ENCODE measurements around the gene CILP. TPM values are rescaled to one million over a fixed set of nuclear protein-coding genes. Genes with fewer than 3 reads are reported as not detected.
A peak's percentile ranks its signal among the peaks of the same experiment; 100 is the strongest.

The CILP gene
- total RNA-seq, 1 experiment from 2014 or later = 0.08 TPM

DNA sequence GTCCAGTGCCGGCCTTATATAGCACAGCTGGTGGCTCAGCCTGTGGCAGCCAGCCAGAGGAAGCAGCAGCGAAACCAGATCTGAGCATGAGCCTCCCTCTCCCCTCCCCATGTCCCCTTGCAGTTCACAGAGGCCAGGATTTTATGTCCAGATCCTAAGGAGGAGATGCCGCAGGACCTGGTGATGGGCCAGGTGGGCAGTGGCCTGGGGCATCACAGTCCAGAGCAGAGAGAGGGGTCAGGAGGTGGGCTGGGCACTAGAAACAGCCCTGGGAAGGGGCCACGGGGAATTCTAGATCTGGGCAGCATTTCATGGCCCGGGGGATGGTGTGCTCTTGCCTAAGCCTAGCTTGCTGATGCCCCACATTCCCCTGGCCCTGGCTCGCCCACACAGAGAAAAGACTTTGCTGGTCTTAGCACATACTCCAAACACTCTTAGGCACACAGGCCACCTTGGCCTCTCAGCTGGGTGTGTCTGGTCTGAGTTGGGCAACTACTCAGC, 259 bp upstream of the CILP start:
- intact Hi-C loops (cut with micrococcal nuclease; ENCODE audit: unreplicated experiment) (no loop called here), in situ Hi-C loops (cut with HindIII; ENCODE audit: low pct_unique_long_range_greater_than_20kb, low sequenced_read_pairs) (no loop called here)
- Histone ChIP-seq H3K36me3 (ENCODE audit: control insufficient read depth, insufficient read depth, low read length) (no peaks in the 10 kb centered on the region), H3K4me1 (ENCODE audit: control insufficient read depth, insufficient read depth, low read length) (no peaks in the 10 kb centered on the region), H3K27me3 (ENCODE audit: control insufficient read depth, insufficient read depth, low read length) (no peaks in the 10 kb centered on the region), H3K27ac (ENCODE audit: low read length) (no peak overlapping the region), H3K9me3 (ENCODE audit: control insufficient read depth, insufficient read depth, low read depth, low read length) (no peaks in the 10 kb centered on the region), H3K4me3 (ENCODE audit: low read depth in 2 of 2, low read length in 2 of 2) (no peak overlapping the region)
- POLR2A ChIA-PET = no interaction called here
- DNase-seq (ENCODE audit: low read depth, low spot score) (no peak), ATAC-seq (0 out of 2 replicates have a peak, but pooled peaks have one; percentile 8)
- BruUV-seq (replicated peaks) = no TSS peak
- TF ChIP-seq TCF7L2 (IDR thresholded peaks at IDR 0.05; ENCODE audit: low read depth, low read length) = no peak
- TF ChIP-seq, protein P1, sequence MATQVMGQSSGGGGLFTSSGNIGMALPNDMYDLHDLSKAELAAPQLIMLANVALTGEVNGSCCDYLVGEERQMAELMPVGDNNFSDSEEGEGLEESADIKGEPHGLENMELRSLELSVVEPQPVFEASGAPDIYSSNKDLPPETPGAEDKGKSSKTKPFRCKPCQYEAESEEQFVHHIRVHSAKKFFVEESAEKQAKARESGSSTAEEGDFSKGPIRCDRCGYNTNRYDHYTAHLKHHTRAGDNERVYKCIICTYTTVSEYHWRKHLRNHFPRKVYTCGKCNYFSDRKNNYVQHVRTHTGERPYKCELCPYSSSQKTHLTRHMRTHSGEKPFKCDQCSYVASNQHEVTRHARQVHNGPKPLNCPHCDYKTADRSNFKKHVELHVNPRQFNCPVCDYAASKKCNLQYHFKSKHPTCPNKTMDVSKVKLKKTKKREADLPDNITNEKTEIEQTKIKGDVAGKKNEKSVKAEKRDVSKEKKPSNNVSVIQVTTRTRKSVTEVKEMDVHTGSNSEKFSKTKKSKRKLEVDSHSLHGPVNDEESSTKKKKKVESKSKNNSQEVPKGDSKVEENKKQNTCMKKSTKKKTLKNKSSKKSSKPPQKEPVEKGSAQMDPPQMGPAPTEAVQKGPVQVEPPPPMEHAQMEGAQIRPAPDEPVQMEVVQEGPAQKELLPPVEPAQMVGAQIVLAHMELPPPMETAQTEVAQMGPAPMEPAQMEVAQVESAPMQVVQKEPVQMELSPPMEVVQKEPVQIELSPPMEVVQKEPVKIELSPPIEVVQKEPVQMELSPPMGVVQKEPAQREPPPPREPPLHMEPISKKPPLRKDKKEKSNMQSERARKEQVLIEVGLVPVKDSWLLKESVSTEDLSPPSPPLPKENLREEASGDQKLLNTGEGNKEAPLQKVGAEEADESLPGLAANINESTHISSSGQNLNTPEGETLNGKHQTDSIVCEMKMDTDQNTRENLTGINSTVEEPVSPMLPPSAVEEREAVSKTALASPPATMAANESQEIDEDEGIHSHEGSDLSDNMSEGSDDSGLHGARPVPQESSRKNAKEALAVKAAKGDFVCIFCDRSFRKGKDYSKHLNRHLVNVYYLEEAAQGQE (IDR thresholded peaks at IDR 0.05; ENCODE audit: insufficient read depth in 1 of 2, low read depth in 2 of 2, low read length in 1 of 2) = no peak
- no peak for TF ChIP-seq SIN3A (IDR thresholded peaks at IDR 0.05; ENCODE audit: borderline replicate concordance, insufficient read depth, low read depth, low read length)
- TF ChIP-seq, protein P2, sequence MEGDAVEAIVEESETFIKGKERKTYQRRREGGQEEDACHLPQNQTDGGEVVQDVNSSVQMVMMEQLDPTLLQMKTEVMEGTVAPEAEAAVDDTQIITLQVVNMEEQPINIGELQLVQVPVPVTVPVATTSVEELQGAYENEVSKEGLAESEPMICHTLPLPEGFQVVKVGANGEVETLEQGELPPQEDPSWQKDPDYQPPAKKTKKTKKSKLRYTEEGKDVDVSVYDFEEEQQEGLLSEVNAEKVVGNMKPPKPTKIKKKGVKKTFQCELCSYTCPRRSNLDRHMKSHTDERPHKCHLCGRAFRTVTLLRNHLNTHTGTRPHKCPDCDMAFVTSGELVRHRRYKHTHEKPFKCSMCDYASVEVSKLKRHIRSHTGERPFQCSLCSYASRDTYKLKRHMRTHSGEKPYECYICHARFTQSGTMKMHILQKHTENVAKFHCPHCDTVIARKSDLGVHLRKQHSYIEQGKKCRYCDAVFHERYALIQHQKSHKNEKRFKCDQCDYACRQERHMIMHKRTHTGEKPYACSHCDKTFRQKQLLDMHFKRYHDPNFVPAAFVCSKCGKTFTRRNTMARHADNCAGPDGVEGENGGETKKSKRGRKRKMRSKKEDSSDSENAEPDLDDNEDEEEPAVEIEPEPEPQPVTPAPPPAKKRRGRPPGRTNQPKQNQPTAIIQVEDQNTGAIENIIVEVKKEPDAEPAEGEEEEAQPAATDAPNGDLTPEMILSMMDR (IDR thresholded peaks at IDR 0.05) = no peak
- CTCF ChIA-PET = interaction anchor here (0.6 kb wide), 1 partner anchor 94 kb away, joined by 3 read pairs; no protein-coding TSS in a partner anchor

DNA sequence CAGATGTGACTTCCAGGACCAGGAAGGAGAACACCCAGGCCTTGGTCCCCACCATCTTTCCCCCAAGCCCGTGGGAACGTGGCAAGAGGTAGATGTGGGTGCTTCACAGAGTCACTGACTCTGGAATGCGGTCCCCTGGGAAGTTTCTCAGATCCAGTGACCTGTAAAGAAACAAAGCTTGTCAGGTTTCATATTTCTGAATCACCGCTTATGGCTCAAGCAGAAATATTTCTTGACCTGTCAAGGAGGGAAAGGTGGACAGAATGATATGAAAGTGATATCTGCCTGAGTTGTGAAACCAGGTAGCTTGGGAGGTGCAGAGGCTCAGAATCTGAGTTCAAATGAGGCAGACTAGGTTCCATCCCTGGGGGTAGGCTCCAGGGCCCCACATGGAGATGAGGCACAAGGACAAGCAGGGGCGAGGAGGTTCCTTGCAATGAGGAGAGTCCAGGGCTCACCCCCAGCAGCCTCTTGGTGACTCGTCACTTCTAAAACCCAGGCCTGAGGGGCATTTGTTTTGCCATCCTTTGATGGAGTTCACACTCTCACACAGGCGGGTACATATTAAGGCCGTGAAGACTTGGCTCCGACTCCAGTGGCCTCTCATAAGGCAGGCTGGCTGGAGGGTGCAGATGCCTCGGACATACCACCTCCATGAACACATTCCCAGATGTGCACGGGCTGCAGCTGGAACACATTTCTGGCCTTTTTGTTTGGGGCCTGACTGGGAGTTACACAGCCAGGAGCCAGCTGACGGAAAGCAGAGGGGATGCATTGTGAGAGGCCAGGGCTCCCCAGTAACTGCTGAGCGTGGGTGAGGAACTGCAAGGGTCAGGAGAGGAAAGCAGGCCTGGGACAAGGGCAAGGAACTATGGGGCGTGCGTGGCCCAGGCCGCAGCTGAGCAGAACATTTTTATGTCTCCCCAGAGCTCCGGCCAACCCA, 1.3 kb downstream of the CILP start:
- in situ Hi-C loops (cut with HindIII; ENCODE audit: low pct_unique_long_range_greater_than_20kb, low sequenced_read_pairs) = no loop called here
- Histone ChIP-seq H3K27ac (ENCODE audit: low read length) (no peak overlapping the region), H3K4me3 (ENCODE audit: low read depth in 2 of 2, low read length in 2 of 2) (no peak overlapping the region), H3K9me3 (ENCODE audit: control insufficient read depth, insufficient read depth, low read depth, low read length) (no peaks in the 10 kb centered on the region), H3K4me1 (ENCODE audit: control insufficient read depth, insufficient read depth, low read length) (no peaks in the 10 kb centered on the region), H3K36me3 (ENCODE audit: control insufficient read depth, insufficient read depth, low read length) (no peaks in the 10 kb centered on the region), H3K27me3 (ENCODE audit: control insufficient read depth, insufficient read depth, low read length) (no peaks in the 10 kb centered on the region)
- ATAC-seq = no peak
- CTCF ChIA-PET = no interaction called here
- intact Hi-C loops (cut with micrococcal nuclease; ENCODE audit: unreplicated experiment) = no loop called here
- DNase-seq (ENCODE audit: low read depth, low spot score) = no peak
- no TSS peak for BruUV-seq (replicated peaks)
- POLR2A ChIA-PET = no interaction called here
- TF ChIP-seq SIN3A (IDR thresholded peaks at IDR 0.05; ENCODE audit: borderline replicate concordance, insufficient read depth, low read depth, low read length) (no peak), TCF7L2 (IDR thresholded peaks at IDR 0.05; ENCODE audit: low read depth, low read length) (no peak), POLR2AphosphoS5 (IDR thresholded peaks at IDR 0.05; ENCODE audit: low read depth, low read length) (no peak)
- TF ChIP-seq, protein P2 (IDR thresholded peaks at IDR 0.05) = no peak
- TF ChIP-seq, protein P1 (IDR thresholded peaks at IDR 0.05; ENCODE audit: insufficient read depth in 1 of 2, low read depth in 2 of 2, low read length in 1 of 2) = no peak
